IPS DF 4.7 (cell line): Measurements from ENCODE around the gene UQCRHL.

Experiments used
- DNase-seq: peaks from one replicate; pipeline ENCODE4 v3.0.0-alpha.2; 2013; ENCODE audit warnings: low spot score; ENCODE audit errors: extremely low read depth

Gene UQCRHL

GRCh38 chr1:15799004-15799867, 8.2 kb downstream of the UQCRHL start:
- DNase-seq = no peak

- no peak for DNase-seq
These were observed 9.6 kb downstream of the UQCRHL start for GRCh38 chr1:15797614-15798390.

- no peak for DNase-seq
These were observed 11.4 kb downstream of the UQCRHL start for GRCh38 chr1:15796086-15796462.

DNA sequence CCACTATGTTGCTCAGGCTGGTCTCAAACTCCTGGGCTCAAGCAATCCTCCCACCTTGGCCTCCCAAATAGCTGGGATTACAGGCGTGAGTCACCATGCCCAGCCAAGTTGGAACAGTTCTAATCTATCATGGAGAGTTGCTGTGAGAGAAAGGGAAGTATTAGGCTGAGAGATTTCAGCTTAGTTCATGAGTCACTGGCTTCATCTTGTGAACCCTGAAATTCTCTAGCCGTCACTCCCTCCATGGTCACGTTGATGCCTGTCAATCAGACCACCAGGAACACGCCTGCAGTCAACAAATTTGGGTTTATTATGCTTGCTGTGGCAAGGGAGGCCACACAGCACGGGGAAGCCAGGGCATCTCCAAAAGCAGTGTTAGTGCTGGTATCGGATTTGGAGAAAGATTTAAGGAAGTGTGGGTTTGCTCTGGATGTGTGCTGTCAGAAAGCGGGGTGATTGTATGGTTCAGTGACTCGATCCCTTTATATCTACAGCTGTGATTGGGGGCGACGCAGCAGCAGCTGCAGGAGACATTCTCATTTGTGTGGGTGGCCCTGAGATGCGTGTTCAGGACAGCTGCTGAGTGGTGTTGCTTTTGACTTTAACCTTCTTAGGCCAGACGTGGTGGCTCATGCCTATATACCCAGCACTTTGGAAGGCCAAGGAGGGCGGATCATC, 18.7 kb downstream of the UQCRHL start:
- no peak for DNase-seq

- no peak for DNase-seq
These were observed 20.9 kb downstream of the UQCRHL start for GRCh38 chr1:15786581-15786980.

- DNase-seq = no peak
These were observed 21.8 kb downstream of the UQCRHL start for GRCh38 chr1:15785683-15786082.

DNA sequence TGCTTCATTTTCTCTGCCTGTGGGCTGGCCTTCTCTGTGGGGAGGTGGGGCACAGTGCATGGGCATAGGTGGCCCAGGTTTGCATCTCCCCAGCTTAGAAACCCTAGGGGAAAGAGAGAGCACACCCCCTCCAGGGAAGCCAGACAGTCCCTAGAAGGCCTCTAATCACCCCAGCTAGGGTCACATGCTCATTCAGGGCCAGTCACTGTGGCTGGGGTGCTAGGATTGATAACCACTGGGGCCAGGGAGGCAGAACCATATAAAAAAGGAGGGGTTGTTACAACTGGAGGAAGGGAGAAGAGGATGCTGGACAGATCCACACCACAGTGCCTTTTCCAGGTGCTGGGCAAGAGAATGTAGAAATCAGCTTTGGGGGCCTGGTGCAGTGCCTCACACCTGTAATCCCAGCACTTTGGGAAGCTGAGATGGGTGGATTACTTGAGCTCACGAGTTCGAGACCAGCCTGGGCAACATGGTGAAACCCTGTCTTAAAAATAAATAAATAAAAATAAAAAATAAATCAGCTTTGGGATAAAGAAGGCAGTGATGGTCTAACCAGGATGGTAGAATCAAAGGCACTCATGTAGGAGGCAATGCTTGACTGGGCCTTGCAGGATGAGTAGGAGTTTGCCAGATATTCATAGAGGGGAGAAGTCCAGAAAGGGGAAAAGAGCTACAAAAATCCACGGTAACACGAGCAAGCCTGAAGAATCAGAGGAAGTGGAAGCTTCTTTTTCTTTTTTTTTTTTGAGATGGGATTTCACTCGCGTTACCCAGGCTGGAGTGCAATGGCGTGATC, 29.3 kb downstream of the UQCRHL start:
- no peak for DNase-seq

DNA sequence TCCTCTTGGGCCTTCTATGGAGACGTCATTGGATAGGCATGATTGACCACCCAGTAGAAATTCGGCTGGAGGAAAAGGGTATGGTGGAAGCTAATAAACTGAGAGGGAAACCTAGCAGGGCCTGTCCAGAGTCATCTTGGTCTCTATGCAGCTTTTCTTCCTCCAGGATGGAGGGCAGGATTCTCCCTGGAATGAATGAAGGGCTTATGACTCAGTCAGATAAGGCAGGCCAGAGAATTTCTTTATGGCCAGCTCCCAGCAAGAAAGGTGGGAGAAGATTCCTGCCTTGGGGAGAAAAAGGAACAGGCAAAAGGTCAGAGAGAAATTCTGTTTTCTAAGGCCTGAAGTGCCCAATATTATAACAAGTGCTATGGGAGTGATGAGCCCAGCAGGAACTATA, 31.7 kb downstream of the UQCRHL start:
- DNase-seq = no peak

DNA sequence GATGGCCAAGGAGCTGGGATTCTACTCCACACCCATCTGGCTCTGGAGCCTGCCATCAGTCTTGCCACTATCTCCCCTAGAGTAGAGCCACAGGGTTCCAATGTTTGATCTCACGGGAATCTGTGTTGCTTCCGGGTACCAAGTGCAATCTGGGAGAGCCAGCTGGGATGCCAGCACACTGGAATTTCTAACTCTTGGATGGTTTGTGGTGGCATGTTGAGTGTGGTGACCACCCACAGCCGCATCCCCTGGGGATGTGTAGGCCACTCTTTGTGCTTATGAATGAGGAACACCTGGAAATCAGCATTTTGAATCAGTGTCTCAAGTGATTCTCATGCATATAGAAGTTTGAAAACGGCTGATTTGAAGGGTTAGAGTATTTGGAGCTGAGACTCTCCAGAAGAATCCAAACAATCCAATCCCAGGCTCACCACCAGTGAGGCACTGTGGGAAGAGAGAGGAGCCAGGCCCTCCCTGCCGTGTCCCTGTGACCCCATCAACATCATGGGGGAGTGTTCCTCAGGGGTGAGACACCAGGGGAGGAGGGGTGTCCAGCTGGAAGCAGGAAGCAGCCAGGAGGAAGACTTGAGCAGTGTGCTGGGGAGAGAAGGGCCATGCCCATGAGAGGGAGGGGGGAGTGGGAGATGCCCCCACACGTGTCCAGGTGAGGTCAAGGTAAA, 35.5 kb downstream of the UQCRHL start:
- DNase-seq = no peak

GRCh38 chr1:15770313-15770962, 37.0 kb downstream of the UQCRHL start:
- no peak for DNase-seq

DNA sequence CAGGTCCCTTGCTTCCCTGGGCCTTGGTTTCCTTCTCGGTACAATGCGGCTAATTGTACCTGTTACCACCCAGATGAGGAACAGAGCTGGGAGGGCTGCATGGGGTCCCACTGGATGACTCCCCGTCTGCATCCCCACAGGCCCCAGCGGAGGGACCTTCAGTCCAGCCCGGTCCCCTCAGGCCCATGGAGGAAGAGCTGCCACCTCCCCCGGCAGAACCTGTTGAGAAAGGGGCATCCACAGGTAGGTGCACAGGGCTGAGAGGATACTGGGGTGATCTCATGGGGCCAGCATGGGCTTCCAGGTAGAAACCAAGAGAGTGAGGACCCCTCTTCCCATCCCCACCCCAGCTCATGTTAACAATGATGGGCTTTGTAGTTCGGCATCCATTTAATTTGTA, 39.1 kb downstream of the UQCRHL start:
- DNase-seq = no peak

DNA sequence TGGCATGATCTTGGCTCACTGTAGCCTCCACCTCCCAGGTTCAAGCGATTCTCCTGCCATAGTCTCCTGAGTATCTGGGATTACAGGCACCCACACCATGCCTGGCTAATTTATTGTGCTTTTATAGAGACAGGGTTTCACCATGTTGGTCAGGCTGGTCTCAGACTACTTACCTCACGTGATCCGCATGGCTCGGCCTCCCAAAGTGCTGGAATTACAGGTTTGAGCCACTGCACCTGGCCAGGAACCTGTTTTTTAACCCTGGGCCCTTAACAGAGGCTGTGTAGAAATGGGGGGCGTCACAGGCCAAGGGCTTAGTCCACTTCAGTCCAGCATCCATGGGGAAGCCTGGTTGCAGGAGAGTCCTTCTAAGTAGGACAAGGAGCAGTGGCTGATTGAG, 39.5 kb downstream of the UQCRHL start:
- no peak for DNase-seq

DNA sequence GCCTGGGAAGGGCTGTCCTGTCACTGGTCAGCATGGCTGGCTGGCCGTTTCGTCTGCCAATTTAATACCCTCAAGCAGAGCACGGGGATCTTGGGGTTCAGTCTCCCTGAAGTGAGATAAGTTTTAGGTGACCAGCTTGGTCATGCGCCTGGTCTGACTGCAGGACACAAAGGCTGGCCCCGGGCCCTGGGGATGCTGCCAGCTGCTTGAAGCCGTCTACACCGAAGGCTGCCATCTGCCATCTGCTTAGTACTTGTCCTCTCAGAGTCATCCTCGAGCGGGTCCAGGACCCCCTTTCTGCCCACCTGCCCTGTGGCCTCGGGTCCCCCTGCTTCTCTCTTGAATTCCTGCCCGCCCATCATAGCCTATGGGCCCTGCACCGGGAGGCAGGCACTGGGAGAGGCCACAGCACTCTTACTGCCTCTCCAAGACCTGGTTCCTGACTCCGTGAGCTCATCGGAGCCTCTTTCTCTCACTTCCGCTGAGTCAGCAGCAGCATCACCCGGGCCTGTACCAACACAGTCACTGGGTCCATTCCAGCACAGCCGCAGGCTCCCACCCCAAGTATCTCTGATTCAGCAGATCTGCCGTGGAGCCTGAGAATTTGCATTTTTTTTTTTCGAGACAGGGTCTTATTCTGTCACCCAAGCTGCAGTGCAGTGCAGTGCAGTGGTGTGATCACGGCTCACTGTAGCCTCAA, 41.8 kb downstream of the UQCRHL start:
- DNase-seq = no peak

- no peak for DNase-seq
These were observed 42.6 kb downstream of the UQCRHL start for GRCh38 chr1:15764890-15765289.

GRCh38 chr1:15764269-15764764, 43.1 kb downstream of the UQCRHL start:
- DNase-seq = no peak

GRCh38 chr1:15762546-15762945, 44.9 kb downstream of the UQCRHL start:
- no peak for DNase-seq

GRCh38 chr1:15761366-15762128, 45.9 kb downstream of the UQCRHL start:
- DNase-seq = no peak

GRCh38 chr1:15760520-15761211, 46.8 kb downstream of the UQCRHL start:
- DNase-seq = no peak
